Ishikawa (cell line): ENCODE results near the gene DCLK1.

Experiments
- CEBPB ChIP-seq: IDR thresholded peaks from 2 replicates; pipeline ENCODE4 v1.6.1; 2012
- CREB1 ChIP-seq: IDR thresholded peaks from 2 replicates; pipeline ENCODE4 v1.6.1; 2012; ENCODE audit warnings: low read depth
- EGR1 ChIP-seq: IDR thresholded peaks from 2 replicates; pipeline ENCODE4 v1.6.1; 2012
- EP300 ChIP-seq: IDR thresholded peaks from 2 replicates; pipeline ENCODE4 v1.6.1; 2012; ENCODE audit warnings: borderline replicate concordance
- FOXM1 ChIP-seq: IDR thresholded peaks from 2 replicates; pipeline ENCODE4 v1.6.1; 2012; ENCODE audit warnings: low read depth, borderline replicate concordance
- MAX ChIP-seq: IDR thresholded peaks from 2 replicates; pipeline ENCODE4 v1.6.1; 2012
- NFIC ChIP-seq: IDR thresholded peaks from 2 replicates; pipeline ENCODE4 v1.6.1; 2012
- RAD21 ChIP-seq: IDR thresholded peaks from 2 replicates; pipeline ENCODE4 v1.6.1; 2012; ENCODE audit warnings: low read depth
- REST ChIP-seq: IDR thresholded peaks from 2 replicates; pipeline ENCODE4 v1.6.1; 2012; ENCODE audit warnings: low read depth, mild to moderate bottlenecking
- TAF1 ChIP-seq: IDR thresholded peaks from 2 replicates; pipeline ENCODE4 v1.6.1; 2012; ENCODE audit warnings: low read depth, mild to moderate bottlenecking
- TCF12 ChIP-seq: IDR thresholded peaks from 2 replicates; pipeline ENCODE4 v1.6.1; 2012; ENCODE audit warnings: low read depth
- TEAD4 ChIP-seq: IDR thresholded peaks from 2 replicates; pipeline ENCODE4 v1.6.1; 2012
- USF1 ChIP-seq: IDR thresholded peaks from 2 replicates; pipeline ENCODE4 v1.6.1; 2012
- YY1 ChIP-seq: IDR thresholded peaks from 2 replicates; pipeline ENCODE4 v1.6.1; 2012; ENCODE audit warnings: low read depth
- ZBTB7A ChIP-seq: IDR thresholded peaks from 2 replicates; pipeline ENCODE4 v1.6.1; 2012; ENCODE audit warnings: low read depth

DCLK1 gene

GRCh38 chr13:36105726-36106125 is 25.5 kb downstream of the DCLK1 start:
- TF ChIP-seq MAX (no peak), NFIC (no peak), EGR1 (no peak), EP300 (no peak)

- TF ChIP-seq FOXM1 (no peak), TEAD4 (no peak), TCF12 (no peak), EP300 (no peak), ZBTB7A (no peak), YY1 (no peak), CREB1 (no peak), RAD21 (no peak), EGR1 (no peak), REST (no peak), TAF1 (no peak), MAX (no peak)
Measured at GRCh38 chr13:36102721-36103120, 28.5 kb downstream of the DCLK1 start.

- TF ChIP-seq TCF12 (no peak), YY1 (no peak), MAX (no peak), FOXM1 (no peak), USF1 (no peak), NFIC (no peak), ZBTB7A (no peak), EP300 (no peak), TEAD4 (no peak), EGR1 (no peak)
Measured at GRCh38 chr13:36101157-36101556, 30.0 kb downstream of the DCLK1 start.

- no peak for TF ChIP-seq TEAD4
- TF ChIP-seq MAX, result no peak
- no peak for TF ChIP-seq USF1
- no peak for TF ChIP-seq ZBTB7A
- no peak for TF ChIP-seq FOXM1
- TF ChIP-seq RAD21, result no peak
- TF ChIP-seq EP300, result no peak
- TF ChIP-seq NFIC, result no peak
- no peak for TF ChIP-seq REST
- no peak for TF ChIP-seq CREB1
- TF ChIP-seq CEBPB, result no peak
- no peak for TF ChIP-seq TCF12
Measured at GRCh38 chr13:36098080-36098479, 33.1 kb downstream of the DCLK1 start.

- TF ChIP-seq RAD21 (no peak), EGR1 (no peak)
Measured at GRCh38 chr13:36096461-36097416, 34.4 kb downstream of the DCLK1 start.

- TF ChIP-seq TEAD4 (no peak), REST (no peak), TCF12 (no peak), CEBPB (no peak), FOXM1 (no peak), MAX (no peak), USF1 (no peak), NFIC (no peak), EP300 (no peak), ZBTB7A (no peak), EGR1 (no peak), CREB1 (no peak)
Measured at GRCh38 chr13:36094478-36094877, 36.7 kb downstream of the DCLK1 start.
